Measurements from ENCODE around the gene CYP4F22.

DNA sequence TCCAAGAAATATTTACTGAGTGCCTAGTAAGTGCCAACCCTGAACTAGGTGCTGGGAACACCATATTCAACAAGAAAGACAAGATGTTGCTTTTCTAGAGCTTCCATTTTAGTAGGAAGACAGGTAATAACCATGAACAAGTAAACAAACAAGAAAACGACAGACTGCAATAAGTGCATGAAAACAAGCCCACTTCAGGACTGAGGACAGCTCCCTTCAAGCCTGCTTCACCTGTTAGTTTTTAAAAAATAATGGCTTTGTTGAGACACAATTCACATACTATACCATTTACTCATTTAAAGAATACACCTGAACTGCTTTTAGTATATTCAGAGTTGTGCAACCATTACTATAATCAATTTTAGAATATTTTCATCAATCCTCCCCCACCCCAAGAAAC is 30.4 kb downstream of the CYP4F22 start:
- TF ChIP-seq, protein P1, sequence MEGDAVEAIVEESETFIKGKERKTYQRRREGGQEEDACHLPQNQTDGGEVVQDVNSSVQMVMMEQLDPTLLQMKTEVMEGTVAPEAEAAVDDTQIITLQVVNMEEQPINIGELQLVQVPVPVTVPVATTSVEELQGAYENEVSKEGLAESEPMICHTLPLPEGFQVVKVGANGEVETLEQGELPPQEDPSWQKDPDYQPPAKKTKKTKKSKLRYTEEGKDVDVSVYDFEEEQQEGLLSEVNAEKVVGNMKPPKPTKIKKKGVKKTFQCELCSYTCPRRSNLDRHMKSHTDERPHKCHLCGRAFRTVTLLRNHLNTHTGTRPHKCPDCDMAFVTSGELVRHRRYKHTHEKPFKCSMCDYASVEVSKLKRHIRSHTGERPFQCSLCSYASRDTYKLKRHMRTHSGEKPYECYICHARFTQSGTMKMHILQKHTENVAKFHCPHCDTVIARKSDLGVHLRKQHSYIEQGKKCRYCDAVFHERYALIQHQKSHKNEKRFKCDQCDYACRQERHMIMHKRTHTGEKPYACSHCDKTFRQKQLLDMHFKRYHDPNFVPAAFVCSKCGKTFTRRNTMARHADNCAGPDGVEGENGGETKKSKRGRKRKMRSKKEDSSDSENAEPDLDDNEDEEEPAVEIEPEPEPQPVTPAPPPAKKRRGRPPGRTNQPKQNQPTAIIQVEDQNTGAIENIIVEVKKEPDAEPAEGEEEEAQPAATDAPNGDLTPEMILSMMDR (conservative IDR thresholded peaks at IDR 0.05; ENCODE audit: low read length) = no peak
- TF ChIP-seq EZH2phosphoT487 (IDR thresholded peaks at IDR 0.05; ENCODE audit: borderline replicate concordance, low read depth, low read length) = no peak
